GM12878 (cell line): ENCODE data around the gene LRRC4. TPM values are rescaled to one million over a fixed set of nuclear protein-coding genes. Genes with fewer than 3 reads are reported as not detected.

Experiments
- ATAC-seq: fragments of 200-7000 bp; cut with Tn5 transposase; 3 replicates; pipeline ENCODE4 v1.9.1; 2020; ENCODE audit warnings: mild to moderate bottlenecking, moderate library complexity
- BruUV-seq: library from RNA; stranded (reverse); fragments of 400-500 nt; replicated peaks from 2 replicates; lab custom pipeline; 2021; lab: Mats Ljungman, UMichigan
- CTCF ChIA-PET: fragments of 300-600 bp; sonication (Branson Sonifier 250); formaldehyde crosslinking; extraction: SDS; loops from one replicate; lab custom pipeline; 2021; ENCODE audit warnings: inconsistent platforms; lab: Yijun Ruan, JAX
- POLR2A ChIA-PET: fragments of 350-600 bp; formaldehyde crosslinking; extraction: SDS; loops from one replicate; lab custom pipeline; 2021; ENCODE audit warnings: inconsistent platforms; lab: Charles Lee
- RAD21 ChIA-PET: fragments of 300-600 bp; sonication (Branson Sonifier 250); formaldehyde crosslinking; loops from one replicate; lab custom pipeline; 2023; ENCODE audit warnings: antibody characterized with exemption; ENCODE audit not compliant: unreplicated experiment; lab: Charles Lee
- SMC1A ChIA-PET: fragments of 300-600 bp; sonication (Branson Sonifier 250); formaldehyde crosslinking; loops from one replicate; lab custom pipeline; 2023; ENCODE audit not compliant: unreplicated experiment, uncharacterized antibody; lab: Charles Lee
- DNase-seq: peaks from one replicate; pipeline ENCODE4 v3.0.0-alpha.2; 2011; ENCODE audit warnings: low read depth, low spot score
- FAIRE-seq: peaks from 3 replicates; lab custom pipeline; 2011; peaks lifted over from hg19 to GRCh38; lab: Jason Lieb, UNC
- H2AFZ ChIP-seq: 2 replicates; pipeline ENCODE4 v1.6.0; 2011; ENCODE audit warnings: low read depth, low read length, control low read depth; ENCODE audit not compliant: control insufficient read depth
- H3K27ac ChIP-seq: 2 replicates; pipeline ENCODE4 v1.5.1; 2011; ENCODE audit warnings: control low read depth; ENCODE audit not compliant: control insufficient read depth, insufficient read depth
- H3K27me3 ChIP-seq, 2 experiments: replicated peaks in 1 of 2; 2 replicates each; pipeline versions ENCODE4 v1.6.0 to v1.6.1; 2011; ENCODE audit warnings: low read length in 1 of 2; ENCODE audit not compliant: control insufficient read depth in 2 of 2, insufficient read depth in 2 of 2
- H3K36me3 ChIP-seq, 2 experiments: 2 replicates each; pipeline ENCODE4 v1.5.1; 2011; ENCODE audit warnings: low read length in 1 of 2; ENCODE audit not compliant: control insufficient read depth in 2 of 2, insufficient read depth in 2 of 2
- H3K4me1 ChIP-seq: 2 replicates; pipeline ENCODE4 v1.6.1; 2011; ENCODE audit warnings: mild to moderate bottlenecking, low read length, moderate library complexity, mixed read lengths; ENCODE audit not compliant: control insufficient read depth, insufficient read depth
- H3K4me2 ChIP-seq: 2 replicates; pipeline ENCODE4 v1.6.0; 2011; ENCODE audit warnings: control low read depth; ENCODE audit not compliant: control insufficient read depth, insufficient read depth
- H3K4me3 ChIP-seq: fragments of 200-600 bp; sonication (generic); 2 replicates; pipeline ENCODE4 v1.5.1; 2016
- H3K79me2 ChIP-seq: 2 replicates; pipeline ENCODE4 v1.6.0; 2011; ENCODE audit warnings: low read length; ENCODE audit not compliant: control insufficient read depth, insufficient read depth
- H3K9ac ChIP-seq: 2 replicates; pipeline ENCODE4 v1.8.0; 2011; ENCODE audit warnings: low read length, control low read depth, mixed read lengths; ENCODE audit not compliant: control insufficient read depth, insufficient read depth
- H3K9me3 ChIP-seq: replicated peaks from 3 replicates; pipeline ENCODE4 v1.5.1; 2011; ENCODE audit warnings: mild to moderate bottlenecking, low read length; ENCODE audit not compliant: control insufficient read depth, insufficient read depth
- H4K20me1 ChIP-seq: 2 replicates; pipeline ENCODE4 v1.6.0; 2011; ENCODE audit not compliant: control insufficient read depth, insufficient read depth
- ATF7 ChIP-seq: fragments of 450-650 bp; IDR thresholded peaks from 2 replicates; pipeline ENCODE4 v1.6.1; 2016; ENCODE audit warnings: low read depth, mild to moderate bottlenecking
- BRCA1 ChIP-seq: IDR thresholded peaks from 2 replicates; pipeline ENCODE4 v1.6.1; 2011; ENCODE audit warnings: low read depth, low read length, improper control_type of control experiment
- CBX5 ChIP-seq: sonication (generic); IDR thresholded peaks from 2 replicates; pipeline ENCODE4 v1.6.1; 2016; ENCODE audit warnings: low read depth, moderate library complexity, mild to moderate bottlenecking, inconsistent platforms
- E2F4 ChIP-seq: IDR thresholded peaks from 2 replicates; pipeline ENCODE4 v1.6.1; 2012; ENCODE audit warnings: low read depth, low read length, improper control_type of control experiment
- EP300 ChIP-seq, 2 experiments: fragments of 150-350 bp in 1 of 2; IDR thresholded peaks; 2 replicates each; pipeline ENCODE4 v1.6.1; 2011 to 2012; ENCODE audit warnings: low read depth in 2 of 2, low read length in 2 of 2, borderline replicate concordance in 1 of 2, improper control_type of control experiment in 1 of 2, inconsistent platforms in 1 of 2; ENCODE audit not compliant: control insufficient read depth in 1 of 2
- FOS ChIP-seq: IDR thresholded peaks from 3 replicates; pipeline ENCODE4 v1.6.1; 2011; ENCODE audit warnings: borderline replicate concordance; ENCODE audit not compliant: insufficient read length; ENCODE audit errors: extremely low read depth
- HCFC1 ChIP-seq: fragments of 150-350 bp; IDR thresholded peaks from 2 replicates; pipeline ENCODE4 v1.6.1; 2014; ENCODE audit warnings: low read length
- IRF3 ChIP-seq: fragments of 450-650 bp; IDR thresholded peaks from 2 replicates; pipeline ENCODE4 v1.6.1; 2014; ENCODE audit warnings: mild to moderate bottlenecking
- JUNB ChIP-seq: IDR thresholded peaks from 2 replicates; pipeline ENCODE4 v1.6.1; 2016; ENCODE audit warnings: antibody characterized with exemption, mild to moderate bottlenecking
- LARP7 ChIP-seq: fragments of 450-650 bp; IDR thresholded peaks from 2 replicates; pipeline ENCODE4 v1.6.1; 2017; ENCODE audit warnings: mild to moderate bottlenecking
- NKRF ChIP-seq: fragments of 450-650 bp; conservative IDR thresholded peaks from 2 replicates; pipeline ENCODE4 v1.6.1; 2017; ENCODE audit warnings: mild to moderate bottlenecking, moderate library complexity
- PAX8 ChIP-seq: fragments of 450-650 bp; IDR thresholded peaks from 2 replicates; pipeline ENCODE4 v1.6.1; 2017; ENCODE audit warnings: mild to moderate bottlenecking, moderate library complexity
- SREBF2 ChIP-seq: IDR thresholded peaks from 2 replicates; pipeline ENCODE4 v1.6.1; 2012; ENCODE audit warnings: mild to moderate bottlenecking, low read length
- TCF3 ChIP-seq: IDR thresholded peaks from 2 replicates; pipeline ENCODE4 v1.6.1; 2012; ENCODE audit warnings: low read depth, mild to moderate bottlenecking, low read length, borderline replicate concordance; ENCODE audit not compliant: insufficient read depth
- ZNF384 ChIP-seq: IDR thresholded peaks from 2 replicates; pipeline ENCODE4 v1.6.1; 2012; ENCODE audit warnings: low read depth, mild to moderate bottlenecking, low read length, improper control_type of control experiment, borderline replicate concordance
- WGBS: methylation state at CpG from one replicate; pipeline ENCODE4 v1.1.6; 2016; ENCODE audit warnings: low lambda C conversion rate; ENCODE audit not compliant: insufficient replicate concordance, insufficient coverage; ENCODE audit errors: missing lambda C conversion rate; 5-methylcytosine and 5-hydroxymethylcytosine counted together
- in situ Hi-C: fragments of 300-500 bp; cut with MboI; formaldehyde crosslinking; loops from 9 replicates; pipeline ENCODE4 v1.14.3; 2018; ENCODE audit warnings: mixed read lengths
- intact Hi-C: fragments of 100-400 bp; cut with micrococcal nuclease; formaldehyde crosslinking; loops from one replicate; pipeline ENCODE4 v1.14.2; 2022; ENCODE audit not compliant: unreplicated experiment
- polyA plus RNA-seq, 11 experiments: library from polyadenylated mRNA; depleted of rRNA in 4 of 11; unstranded in 6 of 11; stranded (reverse) in 5 of 11; fragments of >200 nt; fragmentation: Nextera tagmentation in 4 of 11; fragmentation: Illumina TruSeq in 1 of 11; extraction: Ambion mirVana in 4 of 11; extraction: Trizol in 1 of 11; gene quantifications; 1 replicate in 1 of 11; 2 replicates in 10 of 11; pipeline versions ENCODE4 v1.2.1 to v1.2.3, GENCODE V29; 2011 to 2016; ENCODE audit warnings: inconsistent platforms in 2 of 11, missing spikeins in 2 of 11, low read depth in 1 of 11
- total RNA-seq, 4 experiments: library from RNA; depleted of rRNA in 3 of 4; stranded (reverse); fragments of >200 nt in 3 of 4; fragmentation: Illumina TruSeq in 1 of 4; extraction: Trizol in 1 of 4; gene quantifications; 2 replicates each; pipeline versions ENCODE4 v1.2.1 to v1.2.3, GENCODE V29; 2013 to 2021

Gene LRRC4
- total and polyA plus RNA-seq, 10 of the 15 experiments (the other 5 are each of a cell fraction or from before 2014, with no cell fraction given) = 0.06 to 0.85 (median 0.12) TPM; not detected in 4

GRCh38 chr7:127983804-127984332 lies 47.4 kb downstream of the LRRC4 start:
- Histone ChIP-seq H3K27me3 (no peaks in the 10 kb centered on the region), H3K4me3 (no peak overlapping the region), H3K79me2 (no peaks in the 10 kb centered on the region), H3K4me1 (no peaks in the 10 kb centered on the region), H3K27ac (no peak overlapping the region), H3K9me3 (peaks cover 2% of the 10 kb centered on the region; the same call in 2 of the 3 replicates), H4K20me1 (no peaks in the 10 kb centered on the region), H3K4me2 (no peak overlapping the region), H3K9ac (no peak overlapping the region), H2AFZ (no peak overlapping the region), H3K36me3 (peaks cover 1 to 4% of the 10 kb centered on the region in 2 experiments; a peak in 2 of 4 replicates)
- TF ChIP-seq E2F4 (no peak), TCF3 (no peak), HCFC1 (no peak), FOS (no peak), EP300 (IDR thresholded peaks at IDR 0.05; ENCODE audit: borderline replicate concordance in 1 of 2, control insufficient read depth in 1 of 2, low read depth in 2 of 2, low read length in 2 of 2) (no peak), CBX5 (no peak), ZNF384 (no peak), JUNB (no peak), SREBF2 (no peak), PAX8 (no peak), LARP7 (no peak), NKRF (no peak), IRF3 (no peak), BRCA1 (no peak), ATF7 (no peak)
- ChIA-PET CTCF (interaction anchor here (0.8 kb wide), 1 partner anchor 225 kb away, joined by 3 read pairs; no protein-coding TSS in a partner anchor), POLR2A (no interaction called here), SMC1A (interaction anchor here (0.6 to 1.9 kb wide), 3 partner anchors 9 to 24 kb away, joined by 3 to 6 read pairs (median 4); no protein-coding TSS in a partner anchor), RAD21 (no interaction called here)
- DNase-seq (no peak), FAIRE-seq (no peak), ATAC-seq (no peak)
- no TSS peak for BruUV-seq
- intact Hi-C loops = no loop called here
- 98% methylated on average over 5 of the region's 5 CpGs for WGBS
- in situ Hi-C loops = no loop called here
